ENCODE data around the gene PPM1F.
A peak's percentile ranks its signal among the peaks of the same experiment; 100 is the strongest.

PPM1F gene

DNA sequence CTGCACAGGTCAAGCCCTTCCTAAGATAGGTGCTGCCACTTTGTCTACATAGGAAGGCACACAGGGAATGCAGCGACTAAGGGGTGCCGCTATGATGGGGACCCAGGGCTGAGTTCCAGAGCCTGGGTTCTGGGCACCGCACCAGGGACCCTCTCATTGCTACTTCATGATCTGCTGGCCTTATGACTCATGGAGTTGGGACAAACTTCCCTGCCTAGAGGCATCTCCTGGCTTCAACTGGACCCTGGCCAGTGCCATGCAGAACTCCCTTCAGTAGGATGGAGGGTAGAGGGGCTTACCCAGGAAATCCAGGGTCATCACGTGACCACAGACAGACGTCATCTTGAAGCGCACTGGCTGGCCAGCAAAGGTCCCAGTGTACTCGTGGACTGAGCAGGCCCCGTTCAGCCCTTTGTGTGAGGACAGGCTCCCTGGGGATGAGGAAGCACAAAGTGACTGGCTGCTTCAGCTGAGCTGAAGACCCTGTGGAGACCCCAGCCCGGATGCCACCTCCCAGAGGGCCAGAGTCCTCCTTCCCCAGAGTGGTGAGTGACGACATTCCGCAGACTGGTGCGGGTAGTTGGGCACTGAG is 21.5 kb upstream of the PPM1F start:
- DNase-seq (ENCODE audit: insufficient read length), result no peak
- FAIRE-seq, result no peak
- TF ChIP-seq TAF1 (IDR thresholded peaks at IDR 0.05; ENCODE audit: borderline replicate concordance, low read depth, low read length) (no peak), POLR2A (IDR thresholded peaks at IDR 0.05; ENCODE audit: low read depth, low read length) (no peak)

DNA sequence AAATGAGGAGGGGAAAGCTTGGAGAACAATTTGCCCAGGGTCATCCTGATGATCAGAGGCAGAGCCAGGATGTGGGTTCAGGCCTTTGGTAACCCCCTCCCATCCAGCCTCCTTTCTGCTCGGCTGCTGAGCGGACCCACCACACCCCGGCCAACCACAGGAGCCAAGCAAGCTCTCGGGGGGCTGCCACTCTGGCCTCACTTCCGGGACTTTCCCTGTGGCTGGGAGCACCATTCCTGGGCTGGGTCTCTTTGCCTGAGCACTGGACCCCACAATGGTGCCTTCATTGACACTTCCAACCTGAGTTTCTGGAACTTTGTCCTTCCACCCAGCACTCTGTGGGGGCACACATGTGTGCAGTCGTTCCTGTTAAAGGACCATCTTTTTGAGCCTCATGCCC is 20.2 kb upstream of the PPM1F start:
- no peak for TF ChIP-seq POLR2AphosphoS5 (IDR thresholded peaks at IDR 0.05; ENCODE audit: low read depth, low read length)
- no peak for TF ChIP-seq TAF1 (IDR thresholded peaks at IDR 0.05; ENCODE audit: borderline replicate concordance, low read depth, low read length)
- no peak for TF ChIP-seq POLR2A (IDR thresholded peaks at IDR 0.05; ENCODE audit: low read depth, low read length)
- FAIRE-seq (no peak), DNase-seq (ENCODE audit: insufficient read length) (no peak)

DNA sequence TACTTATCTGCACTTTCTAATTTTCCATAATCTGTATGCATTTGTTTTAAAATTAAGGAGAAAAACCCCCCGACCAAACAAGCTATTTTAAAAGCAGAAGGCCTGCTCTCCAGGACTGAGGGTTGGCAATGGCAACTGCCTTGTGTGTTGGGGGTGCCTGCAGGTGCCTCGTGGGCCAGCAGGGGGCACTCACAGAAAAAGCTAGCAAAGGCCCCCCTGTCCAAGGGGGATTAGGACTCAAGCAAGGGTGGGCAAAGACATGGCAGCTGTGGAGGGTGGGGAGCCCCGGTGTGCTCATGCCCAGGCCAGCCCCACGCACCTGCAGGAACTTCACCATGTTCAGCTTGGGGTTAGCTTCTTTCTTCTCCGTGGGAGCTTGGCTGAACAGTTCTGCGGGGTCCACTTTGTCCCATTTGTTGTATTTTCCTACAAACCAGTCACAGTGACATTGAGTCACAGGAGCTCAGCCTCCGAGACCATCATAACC is 19.7 kb upstream of the PPM1F start:
- FAIRE-seq, result peak; percentile 79
- DNase-seq (ENCODE audit: insufficient read length), result peak; percentile 81
- TF ChIP-seq POLR2A (IDR thresholded peaks at IDR 0.05; ENCODE audit: low read depth, low read length), result no peak
- TF ChIP-seq TAF1 (IDR thresholded peaks at IDR 0.05; ENCODE audit: borderline replicate concordance, low read depth, low read length), result no peak
- no peak for TF ChIP-seq POLR2AphosphoS5 (IDR thresholded peaks at IDR 0.05; ENCODE audit: low read depth, low read length)

DNA sequence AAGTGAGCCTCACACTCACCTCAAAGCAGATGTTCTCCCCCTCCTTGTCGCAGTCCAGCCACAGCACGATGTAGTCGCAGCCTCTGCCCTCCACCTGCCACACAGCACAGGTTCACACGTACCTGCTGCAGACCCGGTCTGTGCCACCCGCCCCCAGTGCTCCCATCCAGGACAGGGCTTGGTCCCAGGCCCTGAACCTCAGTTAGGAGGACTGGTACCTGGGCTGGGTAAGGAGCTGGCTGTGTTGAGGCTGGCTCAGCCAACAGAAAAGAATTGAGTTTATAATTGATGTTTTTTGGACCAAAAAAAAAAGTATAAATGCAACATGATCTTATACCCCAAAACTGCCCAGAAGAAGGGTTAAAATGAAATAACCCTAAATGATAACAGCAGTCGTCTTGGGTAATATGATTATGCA is 19.2 kb upstream of the PPM1F start:
- TF ChIP-seq POLR2AphosphoS5 (IDR thresholded peaks at IDR 0.05; ENCODE audit: low read depth, low read length) (no peak), TAF1 (IDR thresholded peaks at IDR 0.05; ENCODE audit: borderline replicate concordance, low read depth, low read length) (no peak), POLR2A (IDR thresholded peaks at IDR 0.05; ENCODE audit: low read depth, low read length) (no peak)
- DNase-seq (ENCODE audit: insufficient read length) (no peak), FAIRE-seq (no peak)

DNA sequence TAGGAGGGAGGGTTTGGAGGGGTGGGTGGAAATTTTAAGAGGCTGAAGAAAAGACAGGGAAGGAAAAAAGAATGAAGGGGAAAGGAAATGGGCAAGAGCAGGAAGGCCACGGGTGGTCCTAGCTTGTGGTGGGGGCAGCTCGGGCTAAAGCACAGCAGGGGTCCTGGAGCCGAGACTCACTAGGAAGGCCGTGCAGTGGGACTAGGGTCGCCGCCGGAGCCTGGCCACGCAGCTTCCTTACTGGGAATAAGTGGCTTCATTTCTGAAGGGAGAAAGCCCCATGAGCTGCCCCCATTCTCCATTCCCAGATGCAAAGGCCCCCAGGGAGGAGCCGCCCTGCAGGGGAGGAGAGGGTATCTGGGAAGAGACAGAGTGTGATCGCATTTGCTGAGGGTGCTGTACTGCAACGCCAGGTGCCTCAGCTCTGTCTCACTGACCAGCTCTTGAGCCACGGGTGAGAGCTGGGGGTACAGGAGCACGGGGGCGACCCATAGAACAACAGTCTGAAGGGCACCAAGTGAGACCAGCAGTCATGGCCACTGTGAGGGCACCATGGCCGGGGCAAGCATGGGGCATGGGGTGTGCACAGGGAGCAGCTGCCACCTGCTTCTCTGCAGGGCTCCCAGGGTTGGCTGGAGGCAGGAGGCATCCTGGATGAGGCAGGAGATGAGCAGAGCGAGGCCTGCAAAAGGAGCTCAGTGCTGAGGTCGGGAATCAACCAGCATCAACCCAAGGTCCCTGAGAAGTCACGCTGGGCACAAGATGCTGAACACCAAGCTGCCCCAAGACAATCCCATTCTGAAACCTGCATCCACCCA is 18.4 kb upstream of the PPM1F start:
- no peak for DNase-seq (ENCODE audit: insufficient read length)
- no peak for FAIRE-seq
- no peak for TF ChIP-seq POLR2A (IDR thresholded peaks at IDR 0.05; ENCODE audit: low read depth, low read length)
- TF ChIP-seq TAF1 (IDR thresholded peaks at IDR 0.05; ENCODE audit: borderline replicate concordance, low read depth, low read length), result no peak
- TF ChIP-seq POLR2AphosphoS5 (IDR thresholded peaks at IDR 0.05; ENCODE audit: low read depth, low read length), result no peak

DNA sequence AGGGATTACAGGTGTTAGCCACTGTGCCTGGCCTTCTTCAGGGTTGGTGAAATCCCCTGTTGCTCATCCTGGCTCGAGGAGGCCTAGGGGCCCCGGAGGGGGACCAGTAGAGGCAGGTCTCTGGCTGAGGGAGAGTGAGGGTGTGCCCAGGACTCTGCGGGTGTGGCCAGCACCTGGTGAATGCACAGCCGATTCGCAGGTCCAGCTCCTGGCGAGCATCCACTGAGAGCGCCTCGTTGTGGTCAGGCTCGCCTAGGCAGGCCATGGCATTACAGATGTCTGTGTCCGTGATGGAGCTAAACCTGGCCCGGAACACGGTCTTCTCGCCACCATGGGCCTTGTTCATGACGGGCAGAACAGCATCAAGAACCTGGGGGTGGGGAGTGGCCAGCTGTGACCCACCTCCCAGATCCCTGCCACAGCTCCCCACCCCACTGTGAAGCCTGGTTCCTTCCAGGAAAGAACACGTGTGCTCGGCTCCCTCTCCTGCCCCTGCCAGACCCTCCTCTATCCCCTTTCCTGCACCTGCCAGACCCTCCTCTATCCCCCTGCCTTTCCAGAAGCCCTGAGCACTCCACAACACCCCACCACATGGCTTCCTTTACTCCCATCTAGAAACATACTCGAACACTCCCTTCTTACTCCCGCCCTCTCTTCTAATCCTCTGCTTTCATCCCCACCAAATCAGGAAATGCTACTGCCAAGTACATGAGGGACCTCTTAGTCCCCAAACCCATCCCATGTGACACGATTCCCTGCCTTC is 17.6 kb upstream of the PPM1F start:
- DNase-seq (ENCODE audit: insufficient read length) (no peak), FAIRE-seq (no peak)
- no peak for TF ChIP-seq POLR2A (IDR thresholded peaks at IDR 0.05; ENCODE audit: low read depth, low read length)
- TF ChIP-seq POLR2AphosphoS5 (IDR thresholded peaks at IDR 0.05; ENCODE audit: low read depth, low read length), result no peak
- TF ChIP-seq TAF1 (IDR thresholded peaks at IDR 0.05; ENCODE audit: borderline replicate concordance, low read depth, low read length), result no peak

DNA sequence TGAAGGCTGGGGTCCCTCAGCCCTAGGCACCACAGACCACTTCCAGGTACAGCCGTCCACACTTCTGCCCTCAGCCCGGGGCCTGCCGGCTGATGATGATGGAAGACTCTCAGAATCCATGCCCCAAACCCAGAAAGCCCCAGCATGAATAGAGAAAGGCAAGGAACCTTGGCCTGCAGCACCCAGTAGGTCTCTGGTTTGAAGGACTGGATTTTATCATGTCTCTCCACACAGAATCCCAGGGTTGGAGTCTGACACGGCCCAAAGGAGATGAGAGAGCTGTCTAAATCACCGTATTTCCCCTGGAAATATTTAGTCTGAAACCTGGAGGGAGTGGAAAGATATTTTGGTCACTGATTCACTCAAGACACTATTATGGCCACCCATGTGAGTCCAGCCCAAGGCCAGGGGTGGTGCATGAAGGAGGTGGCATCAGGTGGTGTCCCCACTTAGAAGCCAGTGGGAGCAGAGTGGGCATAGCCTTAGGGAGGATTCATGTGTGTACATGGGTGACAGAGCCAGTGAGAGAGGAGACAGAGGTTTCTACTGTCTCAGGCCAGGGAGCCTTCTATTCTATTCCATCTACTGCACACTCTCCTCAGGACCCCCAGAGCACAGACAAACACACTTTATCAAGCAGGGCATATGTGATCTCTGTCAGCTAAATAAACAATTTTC is 15.9 kb upstream of the PPM1F start:
- DNase-seq (ENCODE audit: insufficient read length) (no peak), FAIRE-seq (no peak)
- TF ChIP-seq POLR2A (IDR thresholded peaks at IDR 0.05; ENCODE audit: low read depth, low read length) (no peak), POLR2AphosphoS5 (IDR thresholded peaks at IDR 0.05; ENCODE audit: low read depth, low read length) (no peak), TAF1 (IDR thresholded peaks at IDR 0.05; ENCODE audit: borderline replicate concordance, low read depth, low read length) (no peak)

DNA sequence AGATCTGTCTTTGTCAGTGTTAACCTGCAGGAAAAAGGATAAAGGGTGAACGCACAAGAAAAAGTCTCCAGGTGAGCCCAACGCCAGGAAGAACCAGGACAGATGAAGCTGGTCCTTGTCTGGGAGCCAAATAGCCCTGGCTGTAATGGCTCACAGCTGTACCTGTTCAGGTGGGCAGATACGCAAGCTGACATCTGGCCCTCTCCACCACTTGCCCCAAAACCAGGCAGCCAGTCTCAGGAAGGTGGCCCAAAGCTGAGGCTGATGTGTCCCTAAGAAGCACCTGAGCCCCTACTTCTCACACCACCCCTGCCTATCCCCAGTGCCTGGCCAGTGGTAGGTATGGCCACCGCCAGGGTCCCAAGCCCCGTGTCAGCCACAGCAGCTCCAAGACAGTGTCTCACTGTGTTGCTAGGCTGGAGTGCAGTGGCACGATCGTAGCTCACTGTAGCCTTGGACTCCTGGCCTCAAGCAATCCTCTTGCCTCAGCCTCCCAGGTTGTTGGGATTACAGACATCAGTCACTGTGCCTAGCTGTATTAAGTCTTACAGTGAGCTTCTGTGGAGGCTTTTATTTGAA is 15.1 kb upstream of the PPM1F start:
- FAIRE-seq (no peak), DNase-seq (ENCODE audit: insufficient read length) (no peak)
- TF ChIP-seq TAF1 (IDR thresholded peaks at IDR 0.05; ENCODE audit: borderline replicate concordance, low read depth, low read length), result no peak

DNA sequence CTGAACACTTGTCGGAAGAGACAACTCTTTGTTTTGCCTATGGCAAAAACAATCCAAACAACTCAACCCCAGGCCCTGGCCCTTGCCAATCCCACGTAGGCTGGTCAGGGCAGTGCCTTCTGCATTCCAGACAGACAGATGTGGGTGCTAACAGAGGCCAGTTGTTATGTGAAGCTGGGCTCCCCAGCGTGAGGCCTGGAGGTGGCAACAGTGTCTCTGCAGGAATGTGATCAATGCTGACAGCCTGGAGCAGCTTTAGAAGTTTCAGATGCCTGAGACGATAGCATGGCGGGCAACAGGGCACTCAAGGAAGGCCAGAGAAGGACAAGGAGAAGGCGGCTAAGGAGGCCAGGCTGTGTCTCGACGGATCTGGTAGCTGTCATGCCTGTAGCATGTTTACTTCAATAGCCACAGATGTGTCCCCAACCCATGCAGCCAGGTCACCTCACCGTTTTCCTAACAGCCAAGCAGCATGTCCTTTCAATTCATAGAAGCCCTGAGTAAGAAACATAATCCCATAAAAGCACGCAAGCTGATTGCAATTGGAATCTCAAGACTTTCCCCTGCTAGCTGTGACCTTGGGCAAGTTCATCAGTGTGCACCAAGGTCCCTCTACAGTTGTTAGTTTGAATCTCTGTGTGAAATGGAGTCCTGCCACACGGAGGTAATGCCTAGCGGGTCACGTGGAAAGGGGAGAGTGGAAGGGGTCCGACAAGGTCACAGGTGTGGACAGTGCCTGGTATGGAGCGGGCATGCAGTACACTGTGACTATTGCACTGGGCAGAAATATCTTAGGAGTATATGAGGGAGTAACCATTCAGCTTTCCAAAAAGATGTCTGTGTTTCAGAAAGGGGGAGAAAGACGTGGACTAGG is 14.2 kb upstream of the PPM1F start:
- DNase-seq (ENCODE audit: insufficient read length) (no peak), FAIRE-seq (no peak)
- TF ChIP-seq TAF1 (IDR thresholded peaks at IDR 0.05; ENCODE audit: borderline replicate concordance, low read depth, low read length) (no peak), POLR2A (IDR thresholded peaks at IDR 0.05; ENCODE audit: low read depth, low read length) (0 out of 2 replicates have a peak, but pooled peaks have one; percentile 22)

DNA sequence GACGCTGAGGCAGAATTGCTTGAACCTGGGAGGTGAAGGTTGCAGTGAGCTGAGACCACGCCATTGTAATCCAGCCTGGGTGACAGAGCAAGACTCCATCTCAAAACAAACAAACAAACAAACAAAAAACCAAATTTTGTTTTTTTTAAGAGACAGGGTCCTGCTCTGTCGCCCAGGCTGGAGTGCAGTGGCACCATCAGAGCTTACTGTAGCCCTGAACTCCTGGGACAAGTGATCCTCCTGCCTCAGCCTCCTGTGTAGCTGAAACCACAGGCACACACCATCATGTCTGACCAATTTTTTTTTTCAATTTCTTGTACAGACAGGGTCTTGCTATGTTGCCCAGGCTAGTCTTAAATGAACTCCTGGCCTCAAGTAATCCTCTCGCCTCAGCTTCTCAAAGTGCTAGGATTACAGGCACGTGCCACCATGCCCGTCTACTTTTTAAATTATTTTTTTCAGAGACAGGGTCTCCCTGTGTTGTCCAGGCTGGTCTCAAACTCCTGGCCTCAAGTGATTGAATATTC is 13.2 kb upstream of the PPM1F start:
- TF ChIP-seq TAF1 (IDR thresholded peaks at IDR 0.05; ENCODE audit: borderline replicate concordance, low read depth, low read length), result no peak
- DNase-seq (ENCODE audit: insufficient read length) (no peak), FAIRE-seq (no peak)

Data from GM12892 (cell line).